Calu3 (cell line): ENCODE results near the gene PIK3AP1. TPM values are rescaled to one million over a fixed set of nuclear protein-coding genes. Genes with fewer than 3 reads are reported as not detected.

Source experiments
- BruUV-seq: library from RNA; stranded (reverse); fragments of 400-500 nt; replicated peaks from 2 replicates; lab custom pipeline; 2021; lab: Mats Ljungman, UMichigan
- CTCF ChIA-PET: fragments of 300-600 bp; sonication (Branson Sonifier 250); formaldehyde crosslinking; loops from one replicate; lab custom pipeline; 2022; ENCODE audit warnings: antibody characterized with exemption; lab: Charles Lee
- DNase-seq: peaks from one replicate; pipeline ENCODE4 v3.0.0; 2022
- H3K27ac Mint-ChIP-seq: one replicate; pipeline ENCODE4 v1.8.0; 2022; ENCODE audit warnings: mixed read lengths; ENCODE audit not compliant: unreplicated experiment
- H3K27me3 Mint-ChIP-seq: one replicate; pipeline ENCODE4 v1.8.0; 2022; ENCODE audit warnings: mixed read lengths; ENCODE audit not compliant: unreplicated experiment
- H3K36me3 Mint-ChIP-seq: one replicate; pipeline ENCODE4 v1.8.0; 2022; ENCODE audit warnings: mild to moderate bottlenecking, moderate library complexity, mixed read lengths; ENCODE audit not compliant: insufficient read depth, unreplicated experiment
- H3K4me1 Mint-ChIP-seq: one replicate; pipeline ENCODE4 v1.8.0; 2022; ENCODE audit warnings: mild to moderate bottlenecking, low read depth, mixed read lengths; ENCODE audit not compliant: unreplicated experiment
- H3K4me3 Mint-ChIP-seq: one replicate; pipeline ENCODE4 v1.8.0; 2022; ENCODE audit warnings: mild to moderate bottlenecking, low read depth, moderate library complexity, mixed read lengths; ENCODE audit not compliant: unreplicated experiment
- H3K9me3 Mint-ChIP-seq: one replicate; pipeline ENCODE4 v1.8.0; 2022; ENCODE audit warnings: low read depth, mixed read lengths; ENCODE audit not compliant: unreplicated experiment
- CTCF ChIP-seq: fragments of 200-600 bp; IDR thresholded peaks from one replicate; pipeline ENCODE4 v1.8.0; 2022; ENCODE audit warnings: antibody characterized with exemption; ENCODE audit not compliant: unreplicated experiment
- intact Hi-C: fragments of 100-400 bp; cut with micrococcal nuclease; formaldehyde crosslinking; loops from one replicate; pipeline ENCODE4 v1.10.0; 2022; ENCODE audit not compliant: unreplicated experiment
- total RNA-seq: library from RNA; stranded (reverse); gene quantifications from 2 replicates; pipeline ENCODE4 v1.2.3, GENCODE V29; 2022

PIK3AP1 gene
- total RNA-seq, 1 experiment from 2014 or later, result 117 TPM

GRCh38 chr10:96708456-96708855, 11.9 kb downstream of the PIK3AP1 start:
- BruUV-seq, result no TSS peak
- no peak overlapping the region for H3K4me3 Mint-ChIP-seq

DNA sequence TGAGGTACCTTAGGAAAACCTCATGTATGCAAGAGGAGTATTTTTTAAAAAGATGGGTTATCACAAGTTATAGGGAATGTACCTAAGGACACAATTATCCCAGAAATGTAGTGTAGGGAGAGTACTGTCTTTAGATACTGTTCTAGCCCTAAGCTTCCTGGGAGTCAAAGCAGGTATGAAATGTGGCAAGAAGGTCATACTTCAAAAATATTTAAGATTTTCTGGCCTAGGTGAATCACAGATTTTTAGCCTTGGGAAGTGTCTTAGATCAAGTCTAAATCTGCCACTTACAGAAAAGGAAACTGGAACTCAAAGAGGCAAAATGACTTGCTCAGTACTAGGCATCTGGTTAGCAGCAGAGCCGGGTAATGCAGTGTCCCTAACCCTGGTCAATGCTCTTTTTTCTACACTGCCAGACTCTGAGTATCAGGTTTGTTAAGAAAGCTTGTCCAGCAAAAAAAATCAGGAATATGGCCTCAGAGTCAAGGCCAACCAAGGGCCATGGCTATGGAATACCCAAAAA, 13.9 kb downstream of the PIK3AP1 start:
- Mint-ChIP-seq H3K9me3 (no peaks in the 10 kb centered on the region), H3K27me3 (no peaks in the 10 kb centered on the region), H3K4me1 (no peaks in the 10 kb centered on the region), H3K27ac (no peak overlapping the region), H3K36me3 (peaks cover 20% of the 10 kb centered on the region), H3K4me3 (no peak overlapping the region)
- no TSS peak for BruUV-seq
- no peak for DNase-seq
- CTCF ChIA-PET, result no interaction called here
- intact Hi-C loops, result no loop called here
- no peak for TF ChIP-seq CTCF

More at GRCh38 chr10:96708456-96708855, 11.9 kb downstream of the PIK3AP1 start:
- H3K27ac Mint-ChIP-seq, result no peak overlapping the region
- H3K4me1 Mint-ChIP-seq, result no peaks in the 10 kb centered on the region
- H3K36me3 Mint-ChIP-seq, result peaks cover 16% of the 10 kb centered on the region
- no peaks in the 10 kb centered on the region for H3K9me3 Mint-ChIP-seq
- no peak for DNase-seq
- CTCF ChIA-PET, result interaction anchor here (0.6 kb wide), 1 partner anchor 10 kb away, joined by 3 read pairs; no protein-coding TSS in a partner anchor
- intact Hi-C loops, result no loop called here
- no peak for TF ChIP-seq CTCF
- H3K27me3 Mint-ChIP-seq, result no peaks in the 10 kb centered on the region

GRCh38 chr10:96705134-96705533, 15.2 kb downstream of the PIK3AP1 start:
- no peak for DNase-seq
- H3K27me3 Mint-ChIP-seq, result no peaks in the 10 kb centered on the region
- H3K27ac Mint-ChIP-seq, result no peak overlapping the region
- H3K4me3 Mint-ChIP-seq, result no peak overlapping the region
- no peak for TF ChIP-seq CTCF
- no peaks in the 10 kb centered on the region for H3K9me3 Mint-ChIP-seq
- BruUV-seq, result no TSS peak
- H3K4me1 Mint-ChIP-seq, result no peaks in the 10 kb centered on the region
- intact Hi-C loops, result no loop called here
- H3K36me3 Mint-ChIP-seq, result peaks cover 20% of the 10 kb centered on the region
- CTCF ChIA-PET, result interaction anchor here (0.7 to 0.8 kb wide), 2 partner anchors 12 to 141 kb away, joined by 3 to 7 read pairs; no protein-coding TSS in a partner anchor

GRCh38 chr10:96704563-96704962, 15.8 kb downstream of the PIK3AP1 start:
- Mint-ChIP-seq H3K36me3 (peaks cover 20% of the 10 kb centered on the region), H3K4me1 (no peaks in the 10 kb centered on the region), H3K4me3 (no peak overlapping the region), H3K27ac (no peak overlapping the region), H3K27me3 (no peaks in the 10 kb centered on the region), H3K9me3 (no peaks in the 10 kb centered on the region)
- CTCF ChIA-PET, result interaction anchor here (0.6 kb wide), 1 partner anchor 28 kb away, joined by 3 read pairs; no protein-coding TSS in a partner anchor
- DNase-seq, result no peak
- BruUV-seq, result no TSS peak
- intact Hi-C loops, result no loop called here
- TF ChIP-seq CTCF, result no peak
